ENCODE data around the gene FOXP3. TPM values are rescaled to one million over a fixed set of nuclear protein-coding genes. Genes with fewer than 3 reads are reported as not detected.

The FOXP3 gene
- total RNA-seq, 4 donors from 2014 or later = 0.22 TPM; not detected in 3

- TF ChIP-seq EP300 (IDR thresholded peaks at IDR 0.05) (no peak), POLR2AphosphoS5 (IDR thresholded peaks at IDR 0.05) (no peak), POLR2A (IDR thresholded peaks at IDR 0.05) (no peak)
- TF ChIP-seq, protein P1, sequence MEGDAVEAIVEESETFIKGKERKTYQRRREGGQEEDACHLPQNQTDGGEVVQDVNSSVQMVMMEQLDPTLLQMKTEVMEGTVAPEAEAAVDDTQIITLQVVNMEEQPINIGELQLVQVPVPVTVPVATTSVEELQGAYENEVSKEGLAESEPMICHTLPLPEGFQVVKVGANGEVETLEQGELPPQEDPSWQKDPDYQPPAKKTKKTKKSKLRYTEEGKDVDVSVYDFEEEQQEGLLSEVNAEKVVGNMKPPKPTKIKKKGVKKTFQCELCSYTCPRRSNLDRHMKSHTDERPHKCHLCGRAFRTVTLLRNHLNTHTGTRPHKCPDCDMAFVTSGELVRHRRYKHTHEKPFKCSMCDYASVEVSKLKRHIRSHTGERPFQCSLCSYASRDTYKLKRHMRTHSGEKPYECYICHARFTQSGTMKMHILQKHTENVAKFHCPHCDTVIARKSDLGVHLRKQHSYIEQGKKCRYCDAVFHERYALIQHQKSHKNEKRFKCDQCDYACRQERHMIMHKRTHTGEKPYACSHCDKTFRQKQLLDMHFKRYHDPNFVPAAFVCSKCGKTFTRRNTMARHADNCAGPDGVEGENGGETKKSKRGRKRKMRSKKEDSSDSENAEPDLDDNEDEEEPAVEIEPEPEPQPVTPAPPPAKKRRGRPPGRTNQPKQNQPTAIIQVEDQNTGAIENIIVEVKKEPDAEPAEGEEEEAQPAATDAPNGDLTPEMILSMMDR (IDR thresholded peaks at IDR 0.05) = no peak
- Histone ChIP-seq H3K27me3 (no peaks in the 10 kb centered on the region), H3K9me3 (no peaks in the 10 kb centered on the region), H3K36me3 (no peaks in the 10 kb centered on the region), H3K4me1 (peaks cover 0 to 38% (median 0%) of the 10 kb centered on the region in 3 donors), H3K4me3 (no peak overlapping the region), H3K27ac (peak overlapping the region in 1 of 4 donors; percentile 9)
- 36 to 67% methylated on average over 4 to 12 of the region's 19 CpGs for WGBS, 2 donors (ENCODE audit: low coverage in 1 of 2)
- no peak for ATAC-seq
Observed at GRCh38 chrX:49276671-49277534, 12.4 kb upstream of the FOXP3 start.

- no peak for ATAC-seq
- H3K36me3 ChIP-seq = no peaks in the 10 kb centered on the region
- H3K27me3 ChIP-seq = no peaks in the 10 kb centered on the region
- H3K27ac ChIP-seq = no peak overlapping the region
- no peak overlapping the region for H3K4me3 ChIP-seq
- H3K4me1 ChIP-seq = peaks cover 0 to 45% (median 0%) of the 10 kb centered on the region in 3 donors
- 33 to 100% methylated on average over 1 of the region's 1 CpG for WGBS, 2 donors (ENCODE audit: low coverage in 1 of 2)
- no peak for TF ChIP-seq POLR2AphosphoS5 (IDR thresholded peaks at IDR 0.05)
- TF ChIP-seq, protein P1 (IDR thresholded peaks at IDR 0.05) = no peak
- no peak for TF ChIP-seq POLR2A (IDR thresholded peaks at IDR 0.05)
- TF ChIP-seq EP300 (IDR thresholded peaks at IDR 0.05) = no peak
- H3K9me3 ChIP-seq = no peaks in the 10 kb centered on the region
Observed at GRCh38 chrX:49276207-49276606, 11.7 kb upstream of the FOXP3 start.

GRCh38 chrX:49273181-49273727 lies 8.7 kb upstream of the FOXP3 start:
- 89% methylated on average over 4 of the region's 8 CpGs; no CpG with 5 or more reads in 1 of the 2 donors for WGBS, 2 donors (ENCODE audit: low coverage in 1 of 2)
- H3K4me1 ChIP-seq = peaks cover 0 to 55% (median 7%) of the 10 kb centered on the region in 3 donors
- ATAC-seq = no peak

DNA sequence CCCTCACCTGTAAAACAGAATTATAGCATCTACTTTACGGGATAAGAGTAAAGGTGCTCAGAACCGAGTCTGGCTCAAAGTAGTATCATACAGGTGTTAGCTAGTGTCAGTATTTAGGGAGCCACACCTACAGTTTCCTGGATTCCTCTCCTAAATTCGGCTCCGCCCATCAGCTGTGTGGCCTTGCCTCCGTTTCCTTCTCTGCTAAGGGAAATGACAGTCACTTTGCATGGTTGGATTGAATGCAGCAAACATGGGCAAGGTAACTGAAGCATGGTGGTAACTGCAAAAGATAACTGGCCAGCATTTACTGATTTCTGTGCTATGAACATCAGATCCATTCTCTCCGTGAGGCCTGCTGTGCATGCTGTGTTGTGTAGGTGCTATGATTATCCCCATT lies 7.9 kb upstream of the FOXP3 start:
- H3K9me3 ChIP-seq = no peaks in the 10 kb centered on the region
- H3K4me1 ChIP-seq = peaks cover 0 to 55% (median 7%) of the 10 kb centered on the region in 3 donors
- TF ChIP-seq POLR2A (IDR thresholded peaks at IDR 0.05) = no peak
- TF ChIP-seq, protein P1 (IDR thresholded peaks at IDR 0.05) = no peak
- TF ChIP-seq POLR2AphosphoS5 (IDR thresholded peaks at IDR 0.05) = no peak
- TF ChIP-seq EP300 (IDR thresholded peaks at IDR 0.05) = no peak
- no peaks in the 10 kb centered on the region for H3K36me3 ChIP-seq
- 56 to 77% methylated on average over 3 to 5 of the region's 6 CpGs for WGBS, 2 donors (ENCODE audit: low coverage in 1 of 2)
- H3K4me3 ChIP-seq = no peak overlapping the region
- ATAC-seq = no peak
- H3K27ac ChIP-seq = no peak overlapping the region
- H3K27me3 ChIP-seq = no peaks in the 10 kb centered on the region

More at GRCh38 chrX:49273181-49273727, 8.7 kb upstream of the FOXP3 start:
- Histone ChIP-seq H3K36me3 (no peaks in the 10 kb centered on the region), H3K4me3 (no peak overlapping the region), H3K27me3 (no peaks in the 10 kb centered on the region), H3K27ac (no peak overlapping the region), H3K9me3 (no peaks in the 10 kb centered on the region)
- TF ChIP-seq EP300 (IDR thresholded peaks at IDR 0.05) (no peak), POLR2A (IDR thresholded peaks at IDR 0.05) (no peak), POLR2AphosphoS5 (IDR thresholded peaks at IDR 0.05) (no peak)
- TF ChIP-seq, protein P1 (IDR thresholded peaks at IDR 0.05) = no peak
